B cell (primary cell): ENCODE data around the gene EEF1A2. TPM values are rescaled to one million over a fixed set of nuclear protein-coding genes. Genes with fewer than 3 reads are reported as not detected.

ENCODE experiments used
- ATAC-seq: fragments of 200-7000 bp; cut with Tn5 transposase; one replicate; pipeline ENCODE4 v1.10.0; 2021; ENCODE audit warnings: low read depth, mild to moderate bottlenecking, moderate number of reproducible peaks, moderate library complexity
- CTCF ChIA-PET: fragments of 350-600 bp; sonication (Branson Sonifier 250); formaldehyde crosslinking; loops from one replicate; lab custom pipeline; 2021; ENCODE audit warnings: antibody characterized with exemption, inconsistent platforms; lab: Charles Lee
- POLR2A ChIA-PET: fragments of 350-600 bp; sonication (Branson Sonifier 250); formaldehyde crosslinking; loops from one replicate; lab custom pipeline; 2021; ENCODE audit warnings: antibody characterized with exemption; lab: Charles Lee
- DNase-seq: peaks from one replicate; pipeline ENCODE4 v3.0.0; 2013
- H2AFZ ChIP-seq: 2 replicates; pipeline ENCODE4 v1.6.1; 2012; ENCODE audit warnings: mild to moderate bottlenecking, low read depth, low read length; ENCODE audit not compliant: insufficient read depth, poor library complexity, severe bottlenecking
- H3K27ac ChIP-seq, 2 donors: 1 replicate in 1 of 2; 2 replicates in 1 of 2; pipeline ENCODE4 v1.5.1; 2012 to 2013; ENCODE audit warnings: low read length in 2 of 2, mild to moderate bottlenecking in 2 of 2, moderate library complexity in 1 of 2
- H3K27me3 ChIP-seq, 4 experiments: fragments of 200-600 bp in 1 of 4; sonication (generic) in 1 of 4; replicated peaks in 1 of 4; 1 replicate in 2 of 4; 2 replicates in 2 of 4; pipeline versions ENCODE4 v1.6.1 to v1.7.0; 2013 to 2016; ENCODE audit warnings: low read length in 3 of 4, mild to moderate bottlenecking in 2 of 4, mixed read lengths in 1 of 4, moderate library complexity in 1 of 4; ENCODE audit not compliant: insufficient read depth in 4 of 4, control insufficient read depth in 3 of 4; ENCODE audit errors: control extremely low read depth in 1 of 4
- H3K36me3 ChIP-seq, 2 experiments: replicated peaks in 1 of 2; 1 replicate in 1 of 2; 2 replicates in 1 of 2; pipeline versions ENCODE4 v1.6.1 to v1.7.1; 2013; ENCODE audit warnings: low read length in 1 of 2; ENCODE audit not compliant: insufficient read depth in 2 of 2, control insufficient read depth in 1 of 2; ENCODE audit errors: control extremely low read depth in 1 of 2, extremely low read depth in 1 of 2
- H3K4me1 ChIP-seq, 2 donors: fragments of 200-600 bp in 1 of 2; sonication (generic) in 1 of 2; 1 replicate in 1 of 2; 2 replicates in 1 of 2; pipeline versions ENCODE4 v1.5.1 to v1.6.1; 2013 to 2017; ENCODE audit warnings: low read length in 2 of 2; ENCODE audit not compliant: control insufficient read depth in 2 of 2, insufficient read depth in 2 of 2
- H3K4me2 ChIP-seq: replicated peaks from 2 replicates; pipeline ENCODE3; 2012; ENCODE audit warnings: mild to moderate bottlenecking, low read depth, low read length; ENCODE audit not compliant: poor library complexity, severe bottlenecking
- H3K4me3 ChIP-seq, 5 experiments: fragments of 200-600 bp in 1 of 5; sonication (generic) in 1 of 5; 1 replicate in 3 of 5; 2 replicates in 2 of 5; pipeline versions ENCODE4 v1.5.1 to v1.7.0; 2011 to 2016; ENCODE audit warnings: low read length in 4 of 5, mild to moderate bottlenecking in 4 of 5, low read depth in 2 of 5, control low read depth in 1 of 5, moderate library complexity in 1 of 5; ENCODE audit not compliant: insufficient read depth in 1 of 5; ENCODE audit errors: control extremely low read depth in 1 of 5, extremely low read depth in 1 of 5
- H3K79me2 ChIP-seq: fragments of 200-600 bp; sonication (generic); one replicate; pipeline ENCODE4 v1.6.0; 2016; ENCODE audit warnings: low read length; ENCODE audit not compliant: control insufficient read depth, insufficient read depth
- H3K9ac ChIP-seq: fragments of 200-600 bp; sonication (generic); 2 replicates; pipeline ENCODE4 v1.6.1; 2017; ENCODE audit warnings: mild to moderate bottlenecking, low read length, moderate library complexity
- H3K9me3 ChIP-seq, 3 donors: one replicate each; pipeline versions ENCODE4 v1.6.1 to v1.7.1; 2013; ENCODE audit warnings: low read length in 2 of 3; ENCODE audit not compliant: control insufficient read depth in 2 of 3, insufficient read depth in 1 of 3; ENCODE audit errors: control extremely low read depth in 1 of 3
- H4K20me1 ChIP-seq: 2 replicates; pipeline ENCODE4 v1.6.0; 2012; ENCODE audit warnings: mild to moderate bottlenecking, low read length; ENCODE audit not compliant: insufficient read depth, control insufficient read depth, poor library complexity, severe bottlenecking
- H3K27ac Mint-ChIP-seq: one replicate; pipeline ENCODE4 v1.8.0; 2021; ENCODE audit warnings: mixed read lengths
- H3K27me3 Mint-ChIP-seq: one replicate; pipeline ENCODE4 v1.8.0; 2021; ENCODE audit warnings: mixed read lengths
- H3K4me1 Mint-ChIP-seq: one replicate; pipeline ENCODE4 v1.8.0; 2021; ENCODE audit warnings: mixed read lengths
- H3K4me3 Mint-ChIP-seq: one replicate; pipeline ENCODE4 v1.8.0; 2021; ENCODE audit warnings: mixed read lengths
- H3K9me3 Mint-ChIP-seq: one replicate; pipeline ENCODE4 v1.8.0; 2022; ENCODE audit warnings: mixed read lengths; ENCODE audit not compliant: insufficient read depth
- EZH2 ChIP-seq: IDR thresholded peaks from 2 replicates; pipeline ENCODE4 v1.6.1; 2012; ENCODE audit warnings: borderline replicate concordance, low read depth, mild to moderate bottlenecking, moderate library complexity, low read length; ENCODE audit not compliant: insufficient read depth, poor library complexity, severe bottlenecking
- WGBS: methylation state at CpG from one replicate; pipeline ENCODE4 v1.1.5; 2013; ENCODE audit warnings: missing lambda C conversion rate; ENCODE audit not compliant: insufficient coverage; 5-methylcytosine and 5-hydroxymethylcytosine counted together
- intact Hi-C: fragments of 100-400 bp; cut with micrococcal nuclease; formaldehyde crosslinking; loops from one replicate; pipeline ENCODE4 v1.10.0; 2022
- polyA plus RNA-seq: library from polyadenylated mRNA; depleted of rRNA; stranded (reverse); fragments of >200 nt; gene quantifications from 2 replicates; pipeline ENCODE4 v1.2.3, GENCODE V29; 2012
- total RNA-seq, 2 donors: library from RNA; stranded (reverse); fragments of 120-200 nt in 1 of 2; gene quantifications; 1 replicate in 1 of 2; 2 replicates in 1 of 2; pipeline versions ENCODE4 v1.2.3 to v1.2.4, GENCODE V29; 2013 to 2022
- TF ChIP-seq, protein P1 (sequence below): fragments of 200-600 bp; IDR thresholded peaks from one replicate; pipeline ENCODE4 v1.8.0; 2022; ENCODE audit warnings: antibody characterized with exemption, mild to moderate bottlenecking

Gene EEF1A2
- total and polyA plus RNA-seq, 2 donors (not counting 1 experiment from before 2014, with no cell fraction given), result 2.2 to 2.9 TPM

DNA sequence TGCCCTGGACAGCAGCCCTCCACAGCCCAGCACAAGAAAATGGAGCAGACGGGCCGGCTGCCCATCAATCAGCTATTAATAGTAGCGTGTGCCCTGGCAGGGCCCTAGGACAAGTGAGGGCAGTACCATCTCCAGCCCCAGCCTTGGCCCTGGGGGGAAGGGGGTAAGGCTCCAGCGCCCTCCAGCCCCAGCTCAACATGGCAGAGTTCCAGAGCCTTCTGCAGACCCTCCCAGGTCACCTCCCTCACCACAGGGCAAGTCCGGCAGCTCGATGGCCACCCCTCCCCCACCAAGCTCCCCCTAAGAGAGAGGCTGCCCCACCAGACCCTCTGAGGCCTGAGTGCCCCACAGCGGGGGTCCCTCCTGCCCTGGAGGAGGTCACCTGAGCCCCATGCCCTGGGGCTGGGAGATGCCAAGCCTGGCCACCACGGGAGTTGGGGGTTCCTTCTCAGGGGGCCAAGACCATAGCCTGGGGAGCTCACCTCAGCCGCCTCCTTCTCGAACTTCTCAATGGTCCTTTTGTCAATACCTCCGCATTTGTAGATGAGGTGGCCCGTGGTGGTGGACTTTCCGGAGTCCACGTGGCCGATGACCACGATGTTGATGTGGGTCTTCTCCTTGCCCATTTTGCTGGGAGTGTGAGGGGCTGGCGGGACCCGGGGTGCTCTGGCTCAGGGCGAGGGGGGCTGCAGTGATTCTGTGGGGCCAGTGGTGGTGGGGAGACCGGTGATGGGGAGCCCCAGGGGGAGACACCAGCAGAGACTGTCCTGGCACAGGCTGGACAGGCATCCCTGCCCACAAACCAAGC lies 1.5 kb downstream of the EEF1A2 start:
- peaks cover 0 to 47% (median 16%) of the 10 kb centered on the region in 4 experiments for H3K27me3 ChIP-seq
- H3K79me2 ChIP-seq, result no peaks in the 10 kb centered on the region
- H2AFZ ChIP-seq, result no peak overlapping the region
- H3K36me3 ChIP-seq, result no peaks in the 10 kb centered on the region
- ChIA-PET POLR2A (interaction anchor here (0.7 to 1.2 kb wide), 3 partner anchors 24 to 476 kb away, joined by 5 to 7 read pairs (median 5); no protein-coding TSS in a partner anchor), CTCF (interaction anchor here (0.6 to 3.3 kb wide), 16 partner anchors 8 to 623 kb away, joined by 3 to 26 read pairs (median 6); partner anchors contain the start of genes HELZ2, PPDPF, PRPF6 and PTK6)
- no peaks in the 10 kb centered on the region for H3K9me3 Mint-ChIP-seq
- peaks cover 7% of the 10 kb centered on the region for H3K4me1 Mint-ChIP-seq
- no peak overlapping the region for H3K9ac ChIP-seq
- no peaks in the 10 kb centered on the region for H4K20me1 ChIP-seq
- no peak overlapping the region for H3K4me3 ChIP-seq
- H3K4me3 Mint-ChIP-seq, result peak overlapping the region; percentile 50
- ATAC-seq (no peak), DNase-seq (no peak)
- TF ChIP-seq EZH2, result no peak
- TF ChIP-seq, protein P1, sequence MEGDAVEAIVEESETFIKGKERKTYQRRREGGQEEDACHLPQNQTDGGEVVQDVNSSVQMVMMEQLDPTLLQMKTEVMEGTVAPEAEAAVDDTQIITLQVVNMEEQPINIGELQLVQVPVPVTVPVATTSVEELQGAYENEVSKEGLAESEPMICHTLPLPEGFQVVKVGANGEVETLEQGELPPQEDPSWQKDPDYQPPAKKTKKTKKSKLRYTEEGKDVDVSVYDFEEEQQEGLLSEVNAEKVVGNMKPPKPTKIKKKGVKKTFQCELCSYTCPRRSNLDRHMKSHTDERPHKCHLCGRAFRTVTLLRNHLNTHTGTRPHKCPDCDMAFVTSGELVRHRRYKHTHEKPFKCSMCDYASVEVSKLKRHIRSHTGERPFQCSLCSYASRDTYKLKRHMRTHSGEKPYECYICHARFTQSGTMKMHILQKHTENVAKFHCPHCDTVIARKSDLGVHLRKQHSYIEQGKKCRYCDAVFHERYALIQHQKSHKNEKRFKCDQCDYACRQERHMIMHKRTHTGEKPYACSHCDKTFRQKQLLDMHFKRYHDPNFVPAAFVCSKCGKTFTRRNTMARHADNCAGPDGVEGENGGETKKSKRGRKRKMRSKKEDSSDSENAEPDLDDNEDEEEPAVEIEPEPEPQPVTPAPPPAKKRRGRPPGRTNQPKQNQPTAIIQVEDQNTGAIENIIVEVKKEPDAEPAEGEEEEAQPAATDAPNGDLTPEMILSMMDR, result no peak
- H3K9me3 ChIP-seq, result peaks cover 0 to 13% (median 0%) of the 10 kb centered on the region in 3 donors
- H3K4me2 ChIP-seq, result no peak overlapping the region
- intact Hi-C loops, result no loop called here
- H3K27ac ChIP-seq, result no peak overlapping the region
- H3K4me1 ChIP-seq, result peaks cover 19 to 26% of the 10 kb centered on the region in 2 donors
- WGBS, result 74% methylated on average over 15 of the region's 20 CpGs
- H3K27ac Mint-ChIP-seq, result peak overlapping the region; percentile 53
- H3K27me3 Mint-ChIP-seq, result peaks cover 10% of the 10 kb centered on the region
